Panc1 (cell line): ENCODE data around the gene INPP5K.

ENCODE experiments used
- POLR2AphosphoS5 ChIP-seq: IDR thresholded peaks from 2 replicates; pipeline ENCODE4 v1.6.1; 2012; ENCODE audit warnings: mild to moderate bottlenecking, low read depth, low read length, moderate library complexity
- TCF7L2 ChIP-seq: IDR thresholded peaks from 2 replicates; pipeline ENCODE4 v1.6.1; 2011; ENCODE audit warnings: mild to moderate bottlenecking, low read depth, low read length, inconsistent platforms
- TF ChIP-seq, protein P1 (sequence below): fragments of 450-650 bp; IDR thresholded peaks from 2 replicates; pipeline ENCODE4 v1.5.1; 2017; ENCODE audit warnings: mild to moderate bottlenecking
- TF ChIP-seq, protein P2 (sequence below), 2 experiments: IDR thresholded peaks; 2 replicates each; pipeline ENCODE4 v1.6.1; 2011 to 2012; ENCODE audit warnings: low read depth in 2 of 2, control low read depth in 1 of 2, low read length in 1 of 2, mild to moderate bottlenecking in 1 of 2, moderate library complexity in 1 of 2; ENCODE audit not compliant: insufficient read depth in 1 of 2

DNA sequence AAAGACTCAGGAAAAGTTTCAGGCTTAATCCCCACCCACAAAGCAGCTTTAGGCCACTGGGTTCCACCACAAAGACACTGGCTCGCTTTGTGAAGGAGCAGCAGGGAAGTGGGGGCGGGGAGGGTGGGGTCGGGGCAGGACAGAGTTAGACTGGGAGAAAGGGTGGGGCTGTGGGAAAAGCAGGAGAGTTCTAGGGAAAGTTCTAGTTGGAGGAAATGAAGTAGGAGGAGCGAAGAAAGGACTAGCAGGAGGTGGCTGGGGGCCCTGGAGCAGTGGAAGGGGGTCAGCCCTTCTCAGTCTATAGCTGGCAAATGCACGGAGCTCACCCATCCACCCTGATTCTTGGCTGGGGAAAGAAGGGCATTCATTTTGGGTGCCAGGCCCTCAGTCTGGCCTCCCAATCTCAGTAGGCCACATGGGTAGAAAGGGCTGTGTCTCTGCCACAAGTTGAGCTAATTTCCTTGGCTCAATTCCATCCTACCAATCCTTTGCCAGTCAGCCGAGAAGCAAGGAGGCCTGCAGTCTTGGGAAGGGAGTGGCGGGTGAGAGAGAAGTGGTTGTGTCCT is 4.6 kb downstream of the INPP5K start:
- no peak for TF ChIP-seq POLR2AphosphoS5
- TF ChIP-seq, protein P1, sequence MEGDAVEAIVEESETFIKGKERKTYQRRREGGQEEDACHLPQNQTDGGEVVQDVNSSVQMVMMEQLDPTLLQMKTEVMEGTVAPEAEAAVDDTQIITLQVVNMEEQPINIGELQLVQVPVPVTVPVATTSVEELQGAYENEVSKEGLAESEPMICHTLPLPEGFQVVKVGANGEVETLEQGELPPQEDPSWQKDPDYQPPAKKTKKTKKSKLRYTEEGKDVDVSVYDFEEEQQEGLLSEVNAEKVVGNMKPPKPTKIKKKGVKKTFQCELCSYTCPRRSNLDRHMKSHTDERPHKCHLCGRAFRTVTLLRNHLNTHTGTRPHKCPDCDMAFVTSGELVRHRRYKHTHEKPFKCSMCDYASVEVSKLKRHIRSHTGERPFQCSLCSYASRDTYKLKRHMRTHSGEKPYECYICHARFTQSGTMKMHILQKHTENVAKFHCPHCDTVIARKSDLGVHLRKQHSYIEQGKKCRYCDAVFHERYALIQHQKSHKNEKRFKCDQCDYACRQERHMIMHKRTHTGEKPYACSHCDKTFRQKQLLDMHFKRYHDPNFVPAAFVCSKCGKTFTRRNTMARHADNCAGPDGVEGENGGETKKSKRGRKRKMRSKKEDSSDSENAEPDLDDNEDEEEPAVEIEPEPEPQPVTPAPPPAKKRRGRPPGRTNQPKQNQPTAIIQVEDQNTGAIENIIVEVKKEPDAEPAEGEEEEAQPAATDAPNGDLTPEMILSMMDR = no peak
- TF ChIP-seq, protein P2, sequence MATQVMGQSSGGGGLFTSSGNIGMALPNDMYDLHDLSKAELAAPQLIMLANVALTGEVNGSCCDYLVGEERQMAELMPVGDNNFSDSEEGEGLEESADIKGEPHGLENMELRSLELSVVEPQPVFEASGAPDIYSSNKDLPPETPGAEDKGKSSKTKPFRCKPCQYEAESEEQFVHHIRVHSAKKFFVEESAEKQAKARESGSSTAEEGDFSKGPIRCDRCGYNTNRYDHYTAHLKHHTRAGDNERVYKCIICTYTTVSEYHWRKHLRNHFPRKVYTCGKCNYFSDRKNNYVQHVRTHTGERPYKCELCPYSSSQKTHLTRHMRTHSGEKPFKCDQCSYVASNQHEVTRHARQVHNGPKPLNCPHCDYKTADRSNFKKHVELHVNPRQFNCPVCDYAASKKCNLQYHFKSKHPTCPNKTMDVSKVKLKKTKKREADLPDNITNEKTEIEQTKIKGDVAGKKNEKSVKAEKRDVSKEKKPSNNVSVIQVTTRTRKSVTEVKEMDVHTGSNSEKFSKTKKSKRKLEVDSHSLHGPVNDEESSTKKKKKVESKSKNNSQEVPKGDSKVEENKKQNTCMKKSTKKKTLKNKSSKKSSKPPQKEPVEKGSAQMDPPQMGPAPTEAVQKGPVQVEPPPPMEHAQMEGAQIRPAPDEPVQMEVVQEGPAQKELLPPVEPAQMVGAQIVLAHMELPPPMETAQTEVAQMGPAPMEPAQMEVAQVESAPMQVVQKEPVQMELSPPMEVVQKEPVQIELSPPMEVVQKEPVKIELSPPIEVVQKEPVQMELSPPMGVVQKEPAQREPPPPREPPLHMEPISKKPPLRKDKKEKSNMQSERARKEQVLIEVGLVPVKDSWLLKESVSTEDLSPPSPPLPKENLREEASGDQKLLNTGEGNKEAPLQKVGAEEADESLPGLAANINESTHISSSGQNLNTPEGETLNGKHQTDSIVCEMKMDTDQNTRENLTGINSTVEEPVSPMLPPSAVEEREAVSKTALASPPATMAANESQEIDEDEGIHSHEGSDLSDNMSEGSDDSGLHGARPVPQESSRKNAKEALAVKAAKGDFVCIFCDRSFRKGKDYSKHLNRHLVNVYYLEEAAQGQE (IDR thresholded peaks at IDR 0.05; ENCODE audit: insufficient read depth in 1 of 2, low read depth in 2 of 2, low read length in 1 of 2) = no peak
- no peak for TF ChIP-seq TCF7L2
